ENCODE data around the gene RABGAP1L.

GRCh38 chr1:174169342-174169741 lies 10.0 kb downstream of the RABGAP1L start:
- no peak for TF ChIP-seq CTCF (IDR thresholded peaks at IDR 0.05)
- no peak for TF ChIP-seq POLR2A (IDR thresholded peaks at IDR 0.05)

All from Peyer's patch (tissue), 4 donors.